Activated T-cell treated with anti-CD3 and anti-CD28 coated beads, Interleukin-2, amount 50 U/mL, for 1 hour (primary cell): ENCODE data around the gene SLC24A3.

Source experiments
- DNase-seq: peaks from one replicate; pipeline ENCODE4 v3.0.0-alpha.2; 2020

SLC24A3 gene

DNA sequence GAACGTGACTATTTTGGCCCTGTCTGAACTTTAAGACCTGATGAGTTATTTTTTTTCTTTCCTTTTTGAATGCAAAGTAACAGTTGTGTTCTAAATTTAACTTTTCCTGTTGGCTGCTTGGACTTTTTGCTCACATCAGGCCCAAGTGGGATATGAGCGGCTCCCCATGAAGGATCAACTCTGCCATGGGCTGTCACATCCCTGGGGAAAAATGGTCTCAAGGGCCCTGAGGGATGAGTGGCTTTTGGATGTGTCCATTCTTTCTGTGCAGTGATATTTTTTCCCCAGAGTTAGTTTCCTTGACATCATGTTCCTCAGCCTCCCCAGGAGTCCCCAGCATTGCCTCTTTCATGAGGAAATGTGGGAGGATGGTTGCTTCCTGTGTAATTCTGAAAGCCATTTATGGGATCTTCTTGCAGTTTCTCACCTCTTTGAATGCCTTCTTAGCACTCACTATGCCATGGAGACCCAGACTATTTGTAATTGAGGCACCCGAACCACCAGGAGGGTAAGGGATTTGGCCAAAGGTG lies 92.5 kb downstream of the SLC24A3 start:
- no peak for DNase-seq

DNA sequence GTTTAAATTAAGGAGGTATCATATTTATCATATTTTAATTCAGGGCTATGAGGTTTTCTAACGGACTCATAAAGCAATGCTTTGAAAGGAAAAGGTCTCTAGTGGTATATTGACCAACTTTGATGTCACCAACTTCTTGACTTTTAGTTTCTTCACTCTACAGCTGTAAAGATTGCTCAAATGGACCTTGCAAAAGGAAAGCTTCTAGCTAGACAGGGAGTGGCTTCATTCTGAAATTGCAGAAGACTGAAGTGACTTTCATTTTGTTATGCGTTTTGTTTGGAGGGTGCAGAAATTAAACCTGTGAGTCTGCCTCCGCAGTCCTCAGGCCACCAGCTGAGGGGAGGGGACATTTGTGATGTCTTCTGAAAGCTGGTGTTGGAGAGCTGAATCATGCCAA lies 95.7 kb downstream of the SLC24A3 start:
- DNase-seq = no peak

DNA sequence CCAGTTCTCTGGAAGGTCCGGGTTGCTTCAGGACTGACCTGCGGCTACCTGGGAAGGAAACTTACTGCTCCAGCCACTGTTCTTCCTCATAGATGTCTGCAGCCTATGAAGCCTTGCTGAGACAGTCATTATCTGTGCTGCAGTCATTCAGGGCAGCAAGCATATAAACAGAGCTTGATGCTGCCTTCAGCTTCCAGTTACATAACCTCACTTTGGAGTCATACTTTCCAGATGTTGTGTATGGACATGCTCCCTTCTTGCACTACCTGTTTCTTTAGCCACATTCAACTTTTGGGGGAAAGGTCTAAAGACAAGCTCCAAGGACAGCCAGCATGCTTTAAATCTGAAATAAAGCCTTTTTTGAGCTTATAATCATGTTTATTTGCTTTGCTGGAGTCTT lies 98.1 kb downstream of the SLC24A3 start:
- no peak for DNase-seq

DNA sequence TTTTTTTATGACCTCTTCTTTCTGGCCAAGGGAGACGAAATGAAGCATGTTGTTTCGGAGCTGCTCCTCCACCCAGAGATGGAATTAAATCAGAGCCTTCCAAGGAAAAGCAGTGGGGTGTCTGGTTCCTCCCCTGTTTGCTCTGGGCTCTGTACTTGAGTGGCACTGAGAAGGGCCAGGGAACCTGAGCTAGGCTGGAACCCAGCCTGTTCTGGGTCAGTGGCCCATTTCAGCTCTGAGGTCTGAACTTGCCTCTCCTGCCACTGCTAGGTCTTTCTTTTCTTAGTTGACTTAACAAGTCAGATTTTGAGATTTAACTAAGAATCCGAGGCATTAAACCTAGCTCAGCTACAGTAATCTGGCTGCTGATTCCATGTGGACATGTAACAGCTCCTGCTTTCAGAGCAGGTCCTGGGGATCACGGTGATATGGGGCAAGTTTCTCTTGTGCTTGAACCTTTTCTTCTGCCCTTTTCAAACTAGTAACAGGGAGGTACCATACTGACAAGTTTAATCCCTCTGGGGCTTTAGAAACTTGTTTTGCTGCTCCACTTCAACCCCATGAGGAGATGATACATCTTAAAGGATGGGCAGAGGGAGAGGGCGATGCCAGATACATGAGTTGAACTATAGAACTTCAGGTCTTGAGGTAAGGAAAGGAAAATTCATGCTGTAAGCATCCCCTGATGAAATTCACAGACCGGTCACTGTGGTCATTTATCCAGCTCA lies 101.1 kb downstream of the SLC24A3 start:
- DNase-seq = no peak

DNA sequence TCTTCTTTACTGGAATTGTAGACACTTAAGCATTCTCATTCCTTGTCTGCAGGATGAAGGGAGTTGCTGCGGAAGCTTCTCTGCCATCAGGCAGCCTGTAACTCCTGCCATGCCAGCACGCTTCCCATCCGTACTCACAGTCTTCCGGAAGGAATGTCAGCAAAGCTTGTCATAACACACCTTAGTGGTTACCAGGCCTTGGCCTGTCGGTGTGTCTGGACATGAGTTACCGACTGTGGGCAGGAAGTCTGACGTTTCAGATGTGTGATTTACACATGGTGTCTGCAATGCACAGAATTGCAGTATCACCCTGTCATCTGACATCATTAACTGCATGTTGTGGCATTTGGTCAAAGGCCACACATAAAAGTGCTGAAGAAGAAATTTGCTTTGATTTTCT lies 102.2 kb downstream of the SLC24A3 start:
- no peak for DNase-seq

DNA sequence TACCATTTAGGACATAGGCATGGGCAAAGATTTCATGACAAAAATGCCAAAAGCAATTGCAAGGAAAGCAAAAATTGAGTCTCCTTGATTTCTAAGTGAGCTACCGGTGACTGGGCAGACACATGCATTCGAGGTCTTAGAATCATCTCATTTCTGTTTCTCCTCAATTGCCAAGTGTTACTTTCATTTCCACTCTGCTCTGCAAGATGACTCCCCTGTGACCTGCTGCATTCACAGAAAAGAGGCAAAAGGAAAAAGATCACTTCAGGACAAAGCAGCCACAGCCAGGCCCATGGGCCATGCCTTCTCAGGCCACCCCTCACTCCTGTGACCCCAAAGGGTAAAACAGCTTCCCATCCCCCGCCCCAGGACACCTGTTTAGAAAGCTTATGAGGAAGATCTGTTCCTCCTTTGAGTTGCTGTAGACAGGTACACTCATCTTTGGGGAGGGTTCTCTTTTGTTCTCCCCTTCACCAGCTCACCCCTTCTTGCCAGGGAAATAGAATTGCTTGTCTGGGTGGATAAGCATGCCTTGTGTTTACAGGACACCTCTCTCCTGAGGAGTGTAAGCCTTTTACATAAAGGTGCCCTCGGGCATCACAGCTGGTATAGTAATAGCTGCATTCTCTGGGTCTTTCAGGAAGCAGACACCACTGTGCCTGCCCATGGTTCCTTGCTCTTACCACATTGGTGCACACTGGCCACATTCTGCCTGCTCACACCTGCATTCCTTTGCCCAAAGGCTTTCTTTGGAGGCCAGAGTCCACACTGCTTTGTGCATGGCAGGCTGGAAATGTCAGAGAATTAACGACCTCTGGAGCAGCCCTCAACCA lies 105.0 kb downstream of the SLC24A3 start:
- no peak for DNase-seq

DNA sequence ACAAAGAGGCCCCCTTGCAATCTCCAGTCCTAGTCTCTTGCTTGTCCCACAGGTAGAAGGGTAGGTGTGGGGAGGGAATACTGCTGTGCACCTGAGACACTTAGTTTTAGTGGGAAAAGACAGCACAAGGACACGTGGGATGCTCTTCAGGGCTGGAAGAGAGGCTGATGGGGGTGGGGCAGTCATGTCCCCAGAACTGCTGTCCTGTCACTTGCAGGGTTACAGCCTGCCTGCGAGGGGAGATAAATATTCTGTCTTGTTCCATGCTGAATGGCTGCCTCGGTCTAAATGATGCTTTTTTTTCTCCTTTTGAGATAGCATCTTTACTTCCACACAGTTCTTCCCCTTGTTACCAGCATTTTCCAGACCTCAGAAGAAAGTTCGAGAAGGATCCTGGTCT lies 106.2 kb downstream of the SLC24A3 start:
- no peak for DNase-seq

DNA sequence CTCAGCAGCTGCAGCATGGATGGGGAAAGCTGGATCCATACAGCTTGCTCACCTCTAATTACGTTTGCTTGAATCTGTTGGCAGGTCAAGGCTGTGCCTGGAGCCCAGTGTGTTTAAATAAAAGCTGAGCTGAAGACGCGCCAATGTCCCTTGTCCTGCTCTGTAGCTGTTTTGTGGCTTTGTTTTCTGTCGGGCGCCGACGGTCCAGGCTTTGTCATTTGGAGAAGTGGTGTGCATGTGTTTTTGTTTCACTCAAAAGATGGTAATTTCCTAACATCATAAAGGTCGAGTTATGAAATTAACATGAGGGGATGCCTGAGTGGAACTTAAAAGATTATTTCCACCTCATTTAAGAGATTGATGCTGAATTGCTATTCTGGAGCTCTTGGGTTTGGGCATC lies 107.6 kb downstream of the SLC24A3 start:
- DNase-seq = no peak

DNA sequence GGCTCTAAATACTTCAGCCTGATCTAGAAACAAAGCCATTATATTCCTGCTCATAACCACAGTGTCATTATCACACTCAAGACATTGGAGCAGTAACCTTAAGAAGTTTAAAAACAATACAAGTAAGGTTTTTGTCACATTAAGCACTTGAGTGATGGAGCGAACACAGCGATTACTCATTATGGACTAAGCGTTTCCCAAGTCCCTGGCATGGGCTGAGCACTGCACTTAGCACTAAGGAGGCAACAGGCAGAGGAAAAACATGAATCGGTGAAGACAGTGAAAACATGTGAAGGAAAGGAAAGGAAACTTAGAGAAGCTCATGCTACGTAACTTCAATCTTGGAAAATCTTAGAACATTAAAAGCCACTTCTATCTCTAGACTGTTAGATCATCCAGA lies 108.7 kb downstream of the SLC24A3 start:
- no peak for DNase-seq

DNA sequence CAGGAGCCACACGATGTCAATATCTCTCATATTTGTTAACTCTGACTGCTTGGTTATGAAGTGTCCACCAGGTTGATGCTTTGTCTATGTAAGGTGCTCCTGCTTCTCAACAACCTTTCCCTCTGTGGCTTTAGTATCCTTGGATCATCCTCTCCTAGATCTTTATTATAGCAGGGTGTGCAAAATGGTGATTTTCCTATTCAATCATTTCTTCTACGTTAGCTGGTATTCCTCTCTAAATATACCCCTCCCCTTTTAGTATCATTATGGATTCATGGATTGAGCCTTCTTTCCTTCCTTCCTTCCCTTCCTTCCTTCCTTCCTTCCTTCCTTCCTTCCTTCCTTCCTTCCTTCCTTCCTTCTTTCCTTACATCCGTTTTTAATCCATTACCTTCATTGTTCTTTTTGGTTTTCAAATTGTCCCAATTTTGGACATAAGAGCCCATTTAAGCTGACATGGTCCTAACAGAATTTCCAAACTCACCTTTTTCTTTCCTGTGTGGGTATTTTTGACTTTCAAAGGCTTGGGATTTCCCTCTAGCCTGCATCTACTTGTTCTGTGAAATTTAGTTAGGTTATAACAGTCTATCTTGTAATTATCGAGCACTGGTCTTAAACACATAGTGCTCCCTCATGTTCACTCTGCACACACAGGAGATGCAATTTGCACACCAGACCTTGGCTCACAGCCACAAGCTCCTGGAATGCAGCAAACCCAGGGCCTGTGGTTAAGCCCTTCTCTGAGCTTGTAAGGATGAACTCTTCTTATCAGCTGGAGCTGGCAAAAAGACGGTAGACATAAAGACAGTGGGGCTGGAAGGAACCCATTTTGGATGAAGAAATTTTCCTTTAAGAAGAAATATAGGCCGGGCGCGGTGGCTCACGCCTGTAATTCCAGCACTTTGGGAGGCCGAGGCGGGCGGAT lies 109.9 kb downstream of the SLC24A3 start:
- DNase-seq = no peak

DNA sequence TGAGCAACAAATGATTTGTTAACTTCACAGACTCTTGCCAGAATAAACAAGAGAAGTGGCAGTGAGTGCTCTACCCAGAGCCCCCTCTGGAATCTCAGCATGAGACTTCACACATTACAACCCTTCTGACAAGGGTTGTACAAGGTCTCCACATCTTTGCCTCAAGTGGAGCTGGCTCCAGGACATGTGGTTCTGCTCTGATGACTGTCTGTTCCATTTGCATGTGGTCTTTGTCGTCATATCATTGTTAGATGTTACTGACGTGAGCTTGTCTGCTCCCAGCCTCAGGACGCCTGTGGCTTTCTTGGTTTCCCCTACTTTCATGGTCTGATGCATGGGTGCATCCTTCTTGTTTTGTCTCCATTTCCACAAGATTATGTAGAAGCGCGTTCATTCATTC lies 115.0 kb downstream of the SLC24A3 start:
- no peak for DNase-seq

DNA sequence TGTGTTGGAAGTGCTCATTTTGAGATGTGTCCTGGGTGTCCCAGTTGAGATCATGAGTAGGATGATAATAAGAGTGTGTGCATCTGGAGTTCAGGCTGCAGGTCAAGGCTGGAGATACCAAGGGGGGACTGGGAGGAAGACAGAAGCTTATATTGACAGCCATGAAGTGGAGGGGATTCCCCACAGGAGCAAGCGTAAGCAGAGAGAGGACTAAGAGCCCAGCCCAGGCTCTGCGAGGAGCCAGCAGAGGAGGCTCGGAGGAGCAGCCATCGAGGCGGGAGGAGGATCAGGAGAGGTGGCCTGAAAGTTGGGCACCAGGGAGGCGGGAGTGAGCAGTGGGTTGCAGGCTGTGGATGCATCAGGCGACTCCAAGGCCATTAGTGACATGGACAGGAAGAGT lies 116.2 kb downstream of the SLC24A3 start:
- DNase-seq = no peak

DNA sequence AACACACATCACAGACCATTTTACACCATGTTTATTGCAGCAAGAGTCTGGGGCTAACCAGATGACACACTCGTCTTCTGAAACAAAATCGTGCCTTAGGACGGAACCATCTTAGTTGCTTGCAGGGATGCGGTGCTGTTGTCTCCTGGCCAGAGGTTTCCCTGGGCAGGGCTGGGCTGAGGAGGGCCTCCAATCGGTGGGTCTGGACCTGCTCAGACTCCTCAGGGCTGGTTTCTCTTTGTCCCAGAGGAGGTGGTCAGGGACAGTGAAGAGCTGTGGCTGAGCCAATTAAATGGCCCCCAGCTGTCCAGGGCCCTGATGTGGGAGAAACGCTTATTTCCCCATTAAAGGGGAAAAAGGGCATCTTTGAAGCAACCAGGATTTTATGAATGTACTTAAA lies 117.6 kb downstream of the SLC24A3 start:
- DNase-seq = no peak

DNA sequence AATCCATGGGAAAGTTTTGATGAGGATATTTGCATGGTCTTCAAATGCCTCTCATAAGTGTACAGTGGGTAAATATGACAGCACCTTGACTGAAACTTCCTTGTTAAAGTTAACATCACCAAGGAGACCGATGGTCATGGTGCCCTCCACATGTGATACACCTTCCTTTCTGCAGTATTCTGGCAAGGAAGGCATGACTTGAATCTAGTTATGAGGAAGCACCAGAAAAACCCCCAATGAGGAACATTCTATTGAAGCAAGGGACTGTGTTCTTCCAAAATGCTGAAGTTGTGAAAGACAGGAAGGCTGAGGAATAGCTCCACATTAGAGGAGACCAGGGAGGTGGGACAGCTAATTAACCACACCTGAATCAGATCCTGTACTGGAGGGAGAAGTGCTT lies 118.3 kb downstream of the SLC24A3 start:
- DNase-seq = no peak

DNA sequence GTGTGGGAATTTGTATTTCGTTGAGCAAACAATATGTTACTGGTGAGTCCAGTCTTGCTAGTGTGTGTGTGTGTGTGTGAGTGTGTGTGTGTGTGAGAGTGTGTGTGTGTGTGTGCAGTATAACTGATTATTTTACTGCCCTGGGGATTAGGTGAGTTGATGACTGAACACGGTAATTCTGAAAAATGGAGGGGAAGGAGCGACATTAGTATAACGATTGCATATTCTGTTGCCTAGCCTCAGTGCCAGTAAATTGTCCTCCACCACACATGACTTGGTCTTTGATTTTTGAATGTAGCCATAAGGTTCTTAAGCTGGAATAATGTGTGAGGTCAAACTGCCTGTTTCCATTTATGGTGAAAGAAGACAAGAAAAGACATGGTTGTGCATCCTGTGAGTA lies 121.1 kb downstream of the SLC24A3 start:
- no peak for DNase-seq

DNA sequence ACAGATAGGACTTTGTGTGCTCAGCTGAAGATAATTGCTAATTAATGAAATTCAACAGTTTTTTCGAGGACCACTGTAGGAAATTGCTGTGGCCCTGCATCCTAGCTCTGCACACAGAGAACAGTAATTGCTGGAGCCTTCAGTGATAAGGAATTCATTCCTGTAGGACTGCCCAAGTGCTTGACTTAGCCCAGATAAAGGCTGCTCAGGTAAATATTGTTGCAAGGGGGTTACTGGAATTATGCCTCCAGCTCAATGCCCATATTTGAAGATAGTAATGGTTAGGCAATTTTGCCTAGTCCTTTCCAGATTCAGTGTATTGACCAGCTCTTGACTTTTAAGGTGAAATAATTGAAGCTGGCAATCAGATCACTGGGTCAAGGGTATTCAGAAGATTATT lies 122.9 kb downstream of the SLC24A3 start:
- DNase-seq = no peak

DNA sequence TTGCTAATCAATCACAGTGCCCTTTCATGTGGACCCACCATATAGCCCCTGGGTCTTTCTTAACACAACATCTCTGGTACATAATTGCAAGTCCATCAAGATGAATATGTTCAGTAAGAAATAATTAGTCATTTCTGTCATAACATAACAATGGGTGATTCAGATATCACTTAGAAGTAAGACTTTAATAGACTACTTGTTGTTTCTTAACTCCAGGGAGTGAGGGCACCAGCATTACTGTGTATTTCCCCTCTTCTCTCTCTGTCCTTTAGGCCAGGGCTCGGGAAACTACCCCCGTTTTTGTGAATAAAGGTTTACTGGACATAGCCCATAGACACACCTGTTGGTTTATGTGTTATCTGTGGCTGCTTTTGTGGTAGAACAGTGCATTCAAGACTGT lies 123.5 kb downstream of the SLC24A3 start:
- DNase-seq = no peak

DNA sequence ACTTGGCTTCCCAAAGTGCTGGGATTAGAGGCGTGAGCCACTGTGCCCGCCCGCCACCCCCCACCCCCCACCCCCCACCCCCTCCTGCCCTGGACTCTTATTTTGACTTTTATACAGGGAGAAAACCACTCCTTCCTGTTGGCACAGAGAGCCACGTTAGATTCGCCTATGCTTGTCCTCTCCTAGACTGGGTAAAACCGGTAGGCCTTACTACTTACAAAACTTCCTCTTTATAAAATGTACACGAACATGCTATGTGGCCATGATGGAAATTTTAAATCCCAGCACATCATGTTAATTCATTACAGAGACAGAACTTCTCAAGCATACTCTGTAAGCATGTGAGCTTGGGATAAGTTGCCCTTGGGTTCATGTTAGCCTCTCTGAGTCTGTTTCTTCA lies 124.2 kb downstream of the SLC24A3 start:
- no peak for DNase-seq

DNA sequence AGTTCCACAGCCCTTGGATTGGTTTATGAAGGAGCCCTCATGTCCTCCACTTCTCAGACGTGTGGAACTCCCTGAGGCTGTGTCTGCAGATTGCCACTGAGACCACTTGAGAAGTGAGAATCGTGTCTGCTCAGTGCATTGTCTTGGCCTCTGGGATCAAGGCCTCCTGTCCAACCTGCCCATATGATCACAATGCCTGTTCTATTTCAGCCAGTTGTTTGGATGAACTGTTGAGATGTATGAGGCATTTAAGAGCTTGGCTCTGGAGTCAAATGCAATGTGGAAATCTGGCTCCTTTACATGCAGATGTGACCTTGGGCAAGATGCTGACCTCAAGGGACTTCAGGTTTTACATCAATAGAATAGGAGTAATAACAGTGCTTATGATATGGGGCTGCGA lies 125.9 kb downstream of the SLC24A3 start:
- DNase-seq = no peak

DNA sequence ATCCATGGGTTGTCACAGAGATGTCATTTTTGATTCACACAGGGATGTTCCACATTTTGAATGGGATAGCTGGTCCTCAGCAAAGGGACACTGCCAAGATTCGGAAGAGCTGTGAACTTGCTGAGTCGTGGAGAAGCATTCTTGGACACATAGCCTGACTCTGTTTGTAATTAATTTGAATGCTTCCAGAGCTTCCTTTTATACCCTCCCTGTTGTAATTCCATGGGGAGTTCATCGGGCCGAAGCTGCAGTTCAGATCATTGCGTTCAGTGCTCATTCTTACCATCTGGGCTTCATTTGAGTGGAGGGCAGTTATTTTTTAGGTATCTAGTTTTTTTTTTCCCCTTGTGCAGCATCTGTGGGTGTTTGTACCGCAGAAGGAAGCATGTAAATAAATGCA lies 126.5 kb downstream of the SLC24A3 start:
- no peak for DNase-seq

DNA sequence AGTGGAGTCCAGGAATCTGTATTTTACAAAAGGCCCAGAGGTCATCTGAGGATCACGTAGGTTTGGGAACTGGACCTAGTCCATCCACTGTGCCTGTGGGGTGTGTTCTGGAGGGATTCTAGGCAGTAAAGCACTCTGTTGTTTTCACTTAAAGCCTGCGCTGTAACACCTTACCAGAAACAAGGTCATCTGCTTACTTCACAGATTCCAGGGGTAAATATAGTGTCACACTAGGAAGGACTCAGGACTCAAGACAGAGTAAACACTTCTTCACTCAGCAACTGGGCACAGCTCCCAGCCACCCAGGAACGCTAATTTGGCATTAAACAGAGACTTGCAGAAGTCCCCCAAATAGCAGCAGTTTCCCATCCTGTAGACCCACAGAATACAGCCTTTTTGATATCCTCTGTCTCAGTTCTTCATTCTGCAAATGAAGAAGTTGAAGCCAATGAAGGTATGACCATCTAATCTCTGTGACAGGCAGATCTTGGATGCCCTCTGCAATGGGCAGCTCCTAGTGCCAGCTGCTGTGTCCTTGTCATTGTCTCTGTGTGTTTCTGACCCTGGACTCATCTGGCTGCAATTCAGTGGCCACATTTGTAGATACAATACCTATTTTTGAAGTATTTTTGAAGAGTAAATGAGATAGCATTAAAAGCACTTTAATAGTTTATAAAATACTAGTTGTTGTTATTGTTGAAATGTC lies 129.1 kb downstream of the SLC24A3 start:
- DNase-seq = no peak

DNA sequence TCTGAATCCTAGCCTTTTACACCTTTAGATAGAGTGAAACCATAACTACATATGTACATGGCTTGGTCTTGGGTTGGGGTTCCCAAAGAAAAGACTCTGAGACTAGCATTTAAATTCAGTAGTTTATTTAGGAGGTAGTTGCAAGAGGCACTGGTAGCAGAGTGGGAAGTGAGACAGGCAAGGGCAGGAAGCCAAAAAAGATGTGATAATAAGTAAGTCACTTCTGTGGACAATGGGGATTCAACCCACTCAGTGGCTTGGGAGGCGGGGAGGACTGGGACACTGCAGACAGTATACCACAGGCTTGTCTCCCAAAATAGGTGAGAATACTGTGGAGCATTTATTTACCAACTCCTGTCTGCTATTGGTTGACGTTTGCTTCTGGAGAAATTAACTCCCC lies 131.9 kb downstream of the SLC24A3 start:
- DNase-seq = no peak
